A549 (cell line): ENCODE data around the gene KLF9. TPM values are rescaled to one million over a fixed set of nuclear protein-coding genes. Genes with fewer than 3 reads are reported as not detected.

Source experiments
- ATAC-seq, 2 experiments: fragments of 200-7000 bp in 1 of 2; fragments of >200 bp in 1 of 2; cut with Nextera tagmentation in 1 of 2; cut with Tn5 transposase in 1 of 2; 3 replicates each; pipeline versions ENCODE4 v1.8.0 to v1.9.1; 2018 to 2020; ENCODE audit warnings: mild to moderate bottlenecking in 1 of 2, moderate library complexity in 1 of 2
- CTCF ChIA-PET: fragments of 300-600 bp; sonication (Branson Sonifier 250); formaldehyde crosslinking; extraction: SDS; loops from one replicate; lab custom pipeline; 2021; ENCODE audit warnings: antibody characterized with exemption, inconsistent platforms; lab: Yijun Ruan, JAX
- POLR2A ChIA-PET: fragments of 350-600 bp; formaldehyde crosslinking; extraction: SDS; loops from one replicate; lab custom pipeline; 2021; ENCODE audit warnings: antibody characterized with exemption, inconsistent platforms; lab: Yijun Ruan, JAX
- DNase-seq, 2 experiments: peaks; one replicate each; pipeline versions ENCODE4 v3.0.0 to v3.0.0-alpha.2; 2011 to 2016; ENCODE audit warnings: low read depth in 1 of 2, low spot score in 1 of 2
- FAIRE-seq: peaks from 2 replicates; lab custom pipeline; 2011; peaks lifted over from hg19 to GRCh38; lab: Jason Lieb, UNC
- H3K27ac ChIP-seq, 2 experiments: fragments of >200 bp; sonication (Bioruptor Twin); formaldehyde crosslinking; 3 replicates each; pipeline ENCODE4 v1.5.1; 2016 to 2017
- H3K4me1 ChIP-seq: fragments of >200 bp; sonication (Bioruptor Twin); formaldehyde crosslinking; 3 replicates; pipeline ENCODE4 v1.6.1; 2016
- H3K4me2 ChIP-seq: fragments of >200 bp; sonication (Bioruptor Twin); formaldehyde crosslinking; 3 replicates; pipeline ENCODE4 v1.6.1; 2016
- H3K4me3 ChIP-seq: fragments of >200 bp; sonication (Bioruptor Twin); formaldehyde crosslinking; 3 replicates; pipeline ENCODE4 v1.5.1; 2016
- H3K9me3 ChIP-seq: fragments of >200 bp; sonication (Bioruptor Twin); formaldehyde crosslinking; 3 replicates; pipeline ENCODE4 v1.6.1; 2016
- ATOH8 ChIP-seq: fragments of 250-450 bp; sonication (Bioruptor Pico); IDR thresholded peaks from 2 replicates; pipeline ENCODE4 v1.5.0; 2020; ENCODE audit warnings: low read depth, mild to moderate bottlenecking, moderate library complexity
- BHLHE40 ChIP-seq: IDR thresholded peaks from 2 replicates; pipeline ENCODE4 v1.6.1; 2012; ENCODE audit warnings: low read depth, low read length, inconsistent platforms
- CHD4 ChIP-seq: fragments of 200-600 bp; sonication (generic); IDR thresholded peaks from 2 replicates; pipeline ENCODE4 v1.6.1; 2016; ENCODE audit warnings: antibody characterized with exemption, mild to moderate bottlenecking, borderline replicate concordance
- FOSB ChIP-seq: fragments of 250-450 bp; sonication (Bioruptor Pico); IDR thresholded peaks from 2 replicates; pipeline ENCODE4 v1.5.0; 2020; ENCODE audit warnings: mild to moderate bottlenecking, moderate library complexity
- HES2 ChIP-seq: fragments of >200 bp; sonication (Bioruptor Twin); formaldehyde crosslinking; IDR thresholded peaks from 2 replicates; pipeline ENCODE4 v1.6.1; 2016
- HOXB5 ChIP-seq: fragments of 250-450 bp; sonication (Bioruptor Pico); IDR thresholded peaks from 2 replicates; pipeline ENCODE4 v1.5.0; 2020; ENCODE audit warnings: mild to moderate bottlenecking, moderate library complexity
- NR3C1 ChIP-seq: fragments of >200 bp; sonication (Bioruptor Twin); formaldehyde crosslinking; IDR thresholded peaks from 3 replicates; pipeline ENCODE4 v1.6.1; 2017
- PBX3 ChIP-seq: IDR thresholded peaks from 2 replicates; pipeline ENCODE4 v1.6.1; 2012
- RAD21 ChIP-seq, 2 experiments: fragments of >200 bp in 1 of 2; sonication (Bioruptor Twin) in 1 of 2; formaldehyde crosslinking in 1 of 2; IDR thresholded peaks in 1 of 2; conservative IDR thresholded peaks in 1 of 2; 2 replicates in 1 of 2; 3 replicates in 1 of 2; pipeline ENCODE4 v1.6.1; 2012 to 2018; ENCODE audit warnings: inconsistent platforms in 1 of 2
- SMC3 ChIP-seq: fragments of >200 bp; sonication (Bioruptor Twin); formaldehyde crosslinking; IDR thresholded peaks from 3 replicates; pipeline ENCODE4 v1.6.1; 2018; ENCODE audit warnings: inconsistent platforms
- USF2 ChIP-seq: fragments of 450-650 bp; IDR thresholded peaks from 2 replicates; pipeline ENCODE4 v1.6.1; 2014; ENCODE audit warnings: antibody characterized with exemption
- ZSCAN20 ChIP-seq: fragments of 250-450 bp; sonication (Bioruptor Pico); IDR thresholded peaks from 2 replicates; pipeline ENCODE4 v1.8.0; 2022; ENCODE audit warnings: mild to moderate bottlenecking, moderate library complexity
- WGBS: methylation state at CpG from one replicate; pipeline ENCODE4 v1.1.6; 2017; ENCODE audit errors: missing lambda C conversion rate; 5-methylcytosine and 5-hydroxymethylcytosine counted together
- polyA plus RNA-seq, 4 experiments: library from polyadenylated mRNA; depleted of rRNA in 3 of 4; stranded (reverse); fragments of >200 nt; fragmentation: RNase III in 1 of 4; extraction: RNeasy Plus Mini Kit Qiagen cat#74134 plus additional on column Dnase treatment in 1 of 4; gene quantifications; 2 replicates in 3 of 4; 3 replicates in 1 of 4; pipeline ENCODE4 v1.2.3, GENCODE V29; 2011 to 2017
- TF ChIP-seq, protein P1 (sequence below): fragments of >200 bp; sonication (Bioruptor Twin); formaldehyde crosslinking; IDR thresholded peaks from 3 replicates; pipeline ENCODE4 v1.6.1; 2016
- TF ChIP-seq, protein P2 (sequence below): fragments of 250-450 bp; sonication (Bioruptor Pico); IDR thresholded peaks from 2 replicates; pipeline ENCODE4 v1.5.0; 2021; ENCODE audit warnings: mild to moderate bottlenecking, moderate library complexity, borderline replicate concordance
- TF ChIP-seq, protein P3 (sequence below): fragments of >200 bp; sonication (Bioruptor Twin); formaldehyde crosslinking; IDR thresholded peaks from 3 replicates; pipeline ENCODE4 v1.5.1; 2016

The KLF9 gene
- polyA plus RNA-seq, 2 of the 4 experiments (the other 2 are of a cell fraction): 0.76 to 3.9 TPM

DNA sequence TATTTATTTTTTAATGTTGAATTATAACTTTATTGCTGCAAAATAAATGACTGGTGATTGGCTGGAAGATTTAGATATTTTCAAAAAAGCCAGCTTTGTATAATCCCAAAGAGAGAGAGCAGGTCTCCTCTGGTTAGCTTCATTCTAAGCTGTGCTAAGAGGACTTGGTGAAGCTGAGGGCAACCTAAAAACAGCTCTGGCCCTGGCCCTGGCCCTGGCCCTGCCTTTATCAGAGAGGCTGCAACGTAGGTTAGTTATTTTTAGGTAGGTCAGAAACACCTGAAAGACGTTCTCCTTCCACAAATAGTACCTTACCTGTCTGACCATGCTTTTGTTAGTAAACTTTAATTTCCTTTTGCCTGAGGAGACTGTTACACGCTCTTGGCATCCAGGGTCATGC lies 58.7 kb downstream of the KLF9 start:
- TF ChIP-seq HES2 (no peak), BHLHE40 (no peak), FOSB (no peak), ZSCAN20 (no peak), PBX3 (no peak), HOXB5 (no peak), USF2 (no peak), CHD4 (no peak), NR3C1 (no peak)
- TF ChIP-seq, protein P1, sequence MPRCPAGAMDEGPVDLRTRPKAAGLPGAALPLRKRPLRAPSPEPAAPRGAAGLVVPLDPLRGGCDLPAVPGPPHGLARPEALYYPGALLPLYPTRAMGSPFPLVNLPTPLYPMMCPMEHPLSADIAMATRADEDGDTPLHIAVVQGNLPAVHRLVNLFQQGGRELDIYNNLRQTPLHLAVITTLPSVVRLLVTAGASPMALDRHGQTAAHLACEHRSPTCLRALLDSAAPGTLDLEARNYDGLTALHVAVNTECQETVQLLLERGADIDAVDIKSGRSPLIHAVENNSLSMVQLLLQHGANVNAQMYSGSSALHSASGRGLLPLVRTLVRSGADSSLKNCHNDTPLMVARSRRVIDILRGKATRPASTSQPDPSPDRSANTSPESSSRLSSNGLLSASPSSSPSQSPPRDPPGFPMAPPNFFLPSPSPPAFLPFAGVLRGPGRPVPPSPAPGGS: no peak
- TF ChIP-seq, protein P2, sequence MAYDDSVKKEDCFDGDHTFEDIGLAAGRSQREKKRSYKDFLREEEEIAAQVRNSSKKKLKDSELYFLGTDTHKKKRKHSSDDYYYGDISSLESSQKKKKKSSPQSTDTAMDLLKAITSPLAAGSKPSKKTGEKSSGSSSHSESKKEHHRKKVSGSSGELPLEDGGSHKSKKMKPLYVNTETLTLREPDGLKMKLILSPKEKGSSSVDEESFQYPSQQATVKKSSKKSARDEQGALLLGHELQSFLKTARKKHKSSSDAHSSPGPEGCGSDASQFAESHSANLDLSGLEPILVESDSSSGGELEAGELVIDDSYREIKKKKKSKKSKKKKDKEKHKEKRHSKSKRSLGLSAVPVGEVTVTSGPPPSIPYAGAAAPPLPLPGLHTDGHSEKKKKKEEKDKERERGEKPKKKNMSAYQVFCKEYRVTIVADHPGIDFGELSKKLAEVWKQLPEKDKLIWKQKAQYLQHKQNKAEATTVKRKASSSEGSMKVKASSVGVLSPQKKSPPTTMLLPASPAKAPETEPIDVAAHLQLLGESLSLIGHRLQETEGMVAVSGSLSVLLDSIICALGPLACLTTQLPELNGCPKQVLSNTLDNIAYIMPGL: no peak
- TF ChIP-seq, all 56 proteins: peak for 0
- Histone ChIP-seq H3K4me3 (no peak overlapping the region), H3K27ac (no peak overlapping the region), H3K4me1 (no peaks in the 10 kb centered on the region), H3K9me3 (no peaks in the 10 kb centered on the region), H3K4me2 (no peak overlapping the region)
- ChIA-PET CTCF (interaction anchor here (1.0 to 2.5 kb wide), 3 partner anchors 62 to 247 kb away, joined by 3 to 7 read pairs (median 5); no protein-coding TSS in a partner anchor), POLR2A (no interaction called here)
- WGBS: 96% methylated on average over 3 of the region's 3 CpGs
- no peak for ATAC-seq
- FAIRE-seq: no peak
- DNase-seq: no peak

DNA sequence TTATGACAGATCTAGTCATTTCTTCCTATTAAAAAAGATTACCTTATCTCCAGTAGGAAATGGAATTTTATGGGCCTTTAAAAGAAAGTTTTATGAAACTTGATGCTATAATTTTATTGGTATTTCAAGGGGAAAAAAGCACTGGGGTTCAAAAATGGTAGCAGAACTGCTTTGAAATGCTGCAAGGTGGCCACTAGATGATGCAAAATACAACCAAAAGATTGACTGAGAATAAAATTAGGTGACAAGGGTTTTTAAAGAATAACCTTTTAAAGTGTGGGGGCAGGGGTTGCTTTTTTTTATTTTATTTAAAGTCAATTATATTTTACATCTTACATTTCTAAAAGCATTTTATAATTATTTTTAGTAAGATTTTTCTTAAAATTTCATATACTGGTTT lies 61.7 kb downstream of the KLF9 start:
- Histone ChIP-seq H3K4me1 (peaks cover 4% of the 10 kb centered on the region; the same call in 1 of the 3 replicates), H3K9me3 (no peaks in the 10 kb centered on the region), H3K4me2 (no peak overlapping the region), H3K4me3 (no peak overlapping the region), H3K27ac (no peak overlapping the region)
- DNase-seq (peak in 1 of 2 experiments; percentile 9), FAIRE-seq (no peak), ATAC-seq (no peak)
- peak; percentile 40; the same call in 1 of the 3 replicates for TF ChIP-seq SMC3
- TF ChIP-seq ATOH8 (CRISPR knock-in tag): no peak
- peak; percentile 39 to 60; a peak in 3 of 5 replicates for TF ChIP-seq RAD21 (conservative IDR thresholded peaks at IDR 0.05 in 1 of 2, IDR thresholded peaks at IDR 0.05 in 1 of 2)
- TF ChIP-seq USF2: no peak
- TF ChIP-seq, protein P3, sequence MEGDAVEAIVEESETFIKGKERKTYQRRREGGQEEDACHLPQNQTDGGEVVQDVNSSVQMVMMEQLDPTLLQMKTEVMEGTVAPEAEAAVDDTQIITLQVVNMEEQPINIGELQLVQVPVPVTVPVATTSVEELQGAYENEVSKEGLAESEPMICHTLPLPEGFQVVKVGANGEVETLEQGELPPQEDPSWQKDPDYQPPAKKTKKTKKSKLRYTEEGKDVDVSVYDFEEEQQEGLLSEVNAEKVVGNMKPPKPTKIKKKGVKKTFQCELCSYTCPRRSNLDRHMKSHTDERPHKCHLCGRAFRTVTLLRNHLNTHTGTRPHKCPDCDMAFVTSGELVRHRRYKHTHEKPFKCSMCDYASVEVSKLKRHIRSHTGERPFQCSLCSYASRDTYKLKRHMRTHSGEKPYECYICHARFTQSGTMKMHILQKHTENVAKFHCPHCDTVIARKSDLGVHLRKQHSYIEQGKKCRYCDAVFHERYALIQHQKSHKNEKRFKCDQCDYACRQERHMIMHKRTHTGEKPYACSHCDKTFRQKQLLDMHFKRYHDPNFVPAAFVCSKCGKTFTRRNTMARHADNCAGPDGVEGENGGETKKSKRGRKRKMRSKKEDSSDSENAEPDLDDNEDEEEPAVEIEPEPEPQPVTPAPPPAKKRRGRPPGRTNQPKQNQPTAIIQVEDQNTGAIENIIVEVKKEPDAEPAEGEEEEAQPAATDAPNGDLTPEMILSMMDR: peak; percentile 49
- POLR2A ChIA-PET: no interaction called here
- CTCF ChIA-PET: interaction anchor here (2.2 to 2.5 kb wide), 2 partner anchors 247 to 250 kb away, joined by 7 to 13 read pairs; no protein-coding TSS in a partner anchor
